Lung (tissue), 12 donors: Measurements from ENCODE around the gene SLC45A1. TPM values are rescaled to one million over a fixed set of nuclear protein-coding genes. Genes with fewer than 3 reads are reported as not detected.

Experiments used
- ATAC-seq: fragments of 200-7000 bp; cut with Tn5 transposase; one replicate; pipeline ENCODE4 v1.9.1; 2020; ENCODE audit warnings: moderate number of reproducible peaks; ENCODE audit not compliant: insufficient read depth, low FRiP score
- DNase-seq, 3 donors: peaks; one replicate each; pipeline ENCODE4 v3.0.0-alpha.2; 2013 to 2017
- H3K27ac ChIP-seq, 2 donors: one replicate each; pipeline ENCODE4 v1.5.1; 2013; ENCODE audit warnings: mild to moderate bottlenecking in 2 of 2, moderate library complexity in 2 of 2, control low read depth in 1 of 2, inconsistent platforms in 1 of 2, low read depth in 1 of 2, low read length in 1 of 2
- H3K27me3 ChIP-seq, 3 donors: one replicate each; pipeline ENCODE4 v1.5.1; 2013; ENCODE audit warnings: low read length in 2 of 3; ENCODE audit not compliant: control insufficient read depth in 3 of 3, insufficient read depth in 3 of 3
- H3K36me3 ChIP-seq, 4 donors: one replicate each; pipeline ENCODE4 v1.5.1; 2013; ENCODE audit warnings: low read length in 4 of 4, mild to moderate bottlenecking in 1 of 4, moderate library complexity in 1 of 4; ENCODE audit not compliant: control insufficient read depth in 4 of 4, insufficient read depth in 4 of 4
- H3K4me1 ChIP-seq, 5 donors: one replicate each; pipeline ENCODE4 v1.5.1; 2013; ENCODE audit warnings: low read length in 5 of 5, mild to moderate bottlenecking in 2 of 5, moderate library complexity in 1 of 5; ENCODE audit not compliant: control insufficient read depth in 5 of 5, insufficient read depth in 5 of 5
- H3K4me3 ChIP-seq: one replicate; pipeline ENCODE4 v1.5.1; 2013; ENCODE audit warnings: mild to moderate bottlenecking, control low read depth, moderate library complexity
- H3K9ac ChIP-seq, 2 donors: one replicate each; pipeline ENCODE4 v1.5.1; 2013; ENCODE audit warnings: low read length in 2 of 2, control low read depth in 1 of 2; ENCODE audit not compliant: insufficient read depth in 1 of 2
- H3K9me3 ChIP-seq, 4 donors: one replicate each; pipeline ENCODE4 v1.5.1; 2013; ENCODE audit warnings: low read length in 3 of 4, mild to moderate bottlenecking in 1 of 4, moderate library complexity in 1 of 4; ENCODE audit not compliant: control insufficient read depth in 4 of 4, insufficient read depth in 3 of 4
- CTCF ChIP-seq: IDR thresholded peaks from 2 replicates; pipeline ENCODE4 v1.5.1; 2012; ENCODE audit warnings: mild to moderate bottlenecking; ENCODE audit errors: control extremely low read depth, extremely low read depth
- WGBS, 2 donors: extraction: QIAGEN DNeasy Blood & Tissue Kit; methylation state at CpG; one replicate each; pipeline ENCODE4 v1.1.7; 2013; 5-methylcytosine and 5-hydroxymethylcytosine counted together
- polyA plus RNA-seq, 2 donors: library from polyadenylated mRNA; stranded (reverse); fragments of 200-250 nt; gene quantifications; one replicate each; pipeline ENCODE4 v1.2.1, GENCODE V29; 2013
- total RNA-seq, 2 donors: library from RNA; depleted of rRNA in 1 of 2; stranded (reverse); fragments of >200 nt in 1 of 2; gene quantifications; one replicate each; pipeline ENCODE4 v1.2.1, GENCODE V29; 2014 to 2021
- donor health status: control.
- donor health status: control.
- donor health status: Bipolar disorder and iron deficiency.
- donor health status: healthy.
- donor health status: DM: yes; HTN: yes; CAD: no.

The SLC45A1 gene
- total and polyA plus RNA-seq, 4 donors = 0.74 to 1.6 (median 1.1) TPM

- 90 to 93% methylated on average over 13 of the region's 13 CpGs for WGBS, 2 donors
- Histone ChIP-seq H3K9ac (no peak overlapping the region), H3K4me3 (no peak overlapping the region), H3K36me3 (peaks cover 17 to 74% (median 46%) of the 10 kb centered on the region in 4 donors), H3K4me1 (peaks cover 4 to 24% (median 18%) of the 10 kb centered on the region in 5 donors), H3K27me3 (no peaks in the 10 kb centered on the region), H3K9me3 (no peaks in the 10 kb centered on the region), H3K27ac (no peak overlapping the region)
- DNase-seq (no peak), ATAC-seq (no peak)
- TF ChIP-seq CTCF = no peak
Measured at GRCh38 chr1:8362701-8363101, 44.8 kb downstream of the SLC45A1 start.

- no peak for TF ChIP-seq CTCF
- no peaks in the 10 kb centered on the region for H3K9me3 ChIP-seq
- H3K4me1 ChIP-seq = peaks cover 6 to 24% (median 18%) of the 10 kb centered on the region in 5 donors
- H3K27ac ChIP-seq = peak overlapping the region; percentile 24 to 57
- H3K27me3 ChIP-seq = no peaks in the 10 kb centered on the region
- ATAC-seq = no peak
- H3K36me3 ChIP-seq = peaks cover 12 to 68% (median 41%) of the 10 kb centered on the region in 4 donors
- 71 to 77% methylated on average over 8 of the region's 8 CpGs for WGBS, 2 donors
- no peak for DNase-seq
- H3K4me3 ChIP-seq = no peak overlapping the region
- H3K9ac ChIP-seq = no peak overlapping the region
Measured at GRCh38 chr1:8363186-8363766, 45.4 kb downstream of the SLC45A1 start.

GRCh38 chr1:8363767-8364301 is 45.9 kb downstream of the SLC45A1 start:
- H3K4me3 ChIP-seq = no peak overlapping the region
- DNase-seq = no peak

More at GRCh38 chr1:8363767-8364301, 45.9 kb downstream of the SLC45A1 start:
- Histone ChIP-seq H3K9ac (no peak overlapping the region), H3K4me1 (peaks cover 6 to 24% (median 19%) of the 10 kb centered on the region in 5 donors), H3K9me3 (no peaks in the 10 kb centered on the region), H3K36me3 (peaks cover 9 to 63% (median 41%) of the 10 kb centered on the region in 4 donors), H3K27me3 (no peaks in the 10 kb centered on the region), H3K27ac (peak overlapping the region; percentile 55 to 69)
- ATAC-seq = no peak
- 67 to 76% methylated on average over 18 of the region's 18 CpGs for WGBS, 2 donors
- TF ChIP-seq CTCF = no peak
